Panc1 (cell line): Measurements from ENCODE around the gene GCA. TPM values are rescaled to one million over a fixed set of nuclear protein-coding genes. Genes with fewer than 3 reads are reported as not detected.

Experiments
- total RNA-seq: library from RNA; stranded (reverse); gene quantifications from one replicate; pipeline ENCODE4 v1.2.1, GENCODE V29; 2021; ENCODE audit not compliant: unreplicated experiment

The GCA gene
- total RNA-seq, 1 experiment from 2014 or later, result 21.3 TPM

Other genes starting within 250 kb of the GCA start
- gene GCG, start 191.9 kb upstream of the GCA start, total RNA-seq, result 0.31 TPM
- gene FAP, start 100.7 kb upstream of the GCA start, total RNA-seq, result not detected
- 15.4 TPM for gene IFIH1, start 25.4 kb upstream of the GCA start, total RNA-seq